Measurements from ENCODE around the gene UBE2Q2.

Gene UBE2Q2

GRCh38 chr15:75809986-75810750, 33.1 kb upstream of the UBE2Q2 start:
- DNase-seq (ENCODE audit: low read depth), result peak; percentile 38
- no peak overlapping the region for H3K4me3 ChIP-seq (ENCODE audit: low read depth, low read length)
- TF ChIP-seq, protein P1, sequence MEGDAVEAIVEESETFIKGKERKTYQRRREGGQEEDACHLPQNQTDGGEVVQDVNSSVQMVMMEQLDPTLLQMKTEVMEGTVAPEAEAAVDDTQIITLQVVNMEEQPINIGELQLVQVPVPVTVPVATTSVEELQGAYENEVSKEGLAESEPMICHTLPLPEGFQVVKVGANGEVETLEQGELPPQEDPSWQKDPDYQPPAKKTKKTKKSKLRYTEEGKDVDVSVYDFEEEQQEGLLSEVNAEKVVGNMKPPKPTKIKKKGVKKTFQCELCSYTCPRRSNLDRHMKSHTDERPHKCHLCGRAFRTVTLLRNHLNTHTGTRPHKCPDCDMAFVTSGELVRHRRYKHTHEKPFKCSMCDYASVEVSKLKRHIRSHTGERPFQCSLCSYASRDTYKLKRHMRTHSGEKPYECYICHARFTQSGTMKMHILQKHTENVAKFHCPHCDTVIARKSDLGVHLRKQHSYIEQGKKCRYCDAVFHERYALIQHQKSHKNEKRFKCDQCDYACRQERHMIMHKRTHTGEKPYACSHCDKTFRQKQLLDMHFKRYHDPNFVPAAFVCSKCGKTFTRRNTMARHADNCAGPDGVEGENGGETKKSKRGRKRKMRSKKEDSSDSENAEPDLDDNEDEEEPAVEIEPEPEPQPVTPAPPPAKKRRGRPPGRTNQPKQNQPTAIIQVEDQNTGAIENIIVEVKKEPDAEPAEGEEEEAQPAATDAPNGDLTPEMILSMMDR (IDR thresholded peaks at IDR 0.05; ENCODE audit: insufficient read depth, low read depth, low read length, missing control alignments), result peak; percentile 54

DNA sequence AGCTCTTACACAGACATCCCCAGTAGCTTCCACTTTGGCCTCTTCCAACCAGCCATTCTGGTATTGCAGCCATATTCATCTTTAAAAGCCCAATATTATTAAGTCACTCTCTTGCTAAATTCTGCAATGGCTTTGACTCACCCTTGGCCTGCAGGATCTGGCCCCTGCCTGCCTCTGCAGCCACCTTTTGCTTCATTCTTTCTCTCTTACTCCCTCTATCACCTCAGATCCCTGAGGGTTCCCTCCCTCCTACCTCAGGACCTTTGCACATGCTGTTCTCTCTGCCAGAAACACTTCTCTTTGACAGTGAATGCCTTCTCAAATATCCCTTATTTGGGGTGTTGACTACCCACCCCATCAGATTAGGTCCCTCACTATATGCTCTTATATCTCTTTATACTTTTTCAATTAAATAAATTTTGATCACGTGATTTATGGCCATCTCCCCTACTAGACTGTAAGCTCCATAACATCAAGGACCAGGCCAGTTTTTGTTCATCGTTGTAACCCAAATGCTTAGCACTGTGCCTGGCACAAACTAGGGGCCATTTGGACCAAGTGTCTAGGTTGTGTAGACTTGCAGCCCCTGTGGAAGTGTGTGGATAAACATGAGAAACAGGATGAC, 32.3 kb upstream of the UBE2Q2 start:
- DNase-seq (ENCODE audit: low read depth), result no peak
- H3K4me3 ChIP-seq (ENCODE audit: low read depth, low read length), result no peak overlapping the region
- TF ChIP-seq, protein P1 (IDR thresholded peaks at IDR 0.05; ENCODE audit: insufficient read depth, low read depth, low read length, missing control alignments), result no peak

DNA sequence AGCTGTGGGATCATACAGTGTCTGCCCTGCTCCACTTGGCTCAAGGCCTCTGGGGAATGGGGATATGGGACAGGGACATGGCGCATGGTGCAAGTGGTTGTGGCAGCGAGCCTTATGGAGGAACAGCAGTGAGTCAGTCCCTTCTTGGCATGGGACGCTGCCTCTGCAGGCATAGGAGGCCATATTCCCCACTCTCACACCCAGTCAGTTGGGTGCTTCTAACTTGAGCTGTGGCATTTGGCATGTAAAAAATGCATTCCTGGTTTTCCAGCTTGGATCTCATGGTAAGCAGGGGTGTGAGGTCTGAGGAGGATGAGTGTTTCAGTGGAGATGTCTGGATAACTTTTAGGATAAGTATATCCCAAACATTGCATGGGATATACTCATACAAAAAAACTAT, 31.6 kb upstream of the UBE2Q2 start:
- TF ChIP-seq, protein P1 (IDR thresholded peaks at IDR 0.05; ENCODE audit: insufficient read depth, low read depth, low read length, missing control alignments), result no peak
- H3K4me3 ChIP-seq (ENCODE audit: low read depth, low read length), result no peak overlapping the region
- DNase-seq (ENCODE audit: low read depth), result no peak

- no peak overlapping the region for H3K4me3 ChIP-seq (ENCODE audit: low read depth, low read length)
- DNase-seq (ENCODE audit: low read depth), result no peak
- TF ChIP-seq, protein P1 (IDR thresholded peaks at IDR 0.05; ENCODE audit: insufficient read depth, low read depth, low read length, missing control alignments), result no peak
These were observed 28.5 kb upstream of the UBE2Q2 start for GRCh38 chr15:75814794-75815193.

DNA sequence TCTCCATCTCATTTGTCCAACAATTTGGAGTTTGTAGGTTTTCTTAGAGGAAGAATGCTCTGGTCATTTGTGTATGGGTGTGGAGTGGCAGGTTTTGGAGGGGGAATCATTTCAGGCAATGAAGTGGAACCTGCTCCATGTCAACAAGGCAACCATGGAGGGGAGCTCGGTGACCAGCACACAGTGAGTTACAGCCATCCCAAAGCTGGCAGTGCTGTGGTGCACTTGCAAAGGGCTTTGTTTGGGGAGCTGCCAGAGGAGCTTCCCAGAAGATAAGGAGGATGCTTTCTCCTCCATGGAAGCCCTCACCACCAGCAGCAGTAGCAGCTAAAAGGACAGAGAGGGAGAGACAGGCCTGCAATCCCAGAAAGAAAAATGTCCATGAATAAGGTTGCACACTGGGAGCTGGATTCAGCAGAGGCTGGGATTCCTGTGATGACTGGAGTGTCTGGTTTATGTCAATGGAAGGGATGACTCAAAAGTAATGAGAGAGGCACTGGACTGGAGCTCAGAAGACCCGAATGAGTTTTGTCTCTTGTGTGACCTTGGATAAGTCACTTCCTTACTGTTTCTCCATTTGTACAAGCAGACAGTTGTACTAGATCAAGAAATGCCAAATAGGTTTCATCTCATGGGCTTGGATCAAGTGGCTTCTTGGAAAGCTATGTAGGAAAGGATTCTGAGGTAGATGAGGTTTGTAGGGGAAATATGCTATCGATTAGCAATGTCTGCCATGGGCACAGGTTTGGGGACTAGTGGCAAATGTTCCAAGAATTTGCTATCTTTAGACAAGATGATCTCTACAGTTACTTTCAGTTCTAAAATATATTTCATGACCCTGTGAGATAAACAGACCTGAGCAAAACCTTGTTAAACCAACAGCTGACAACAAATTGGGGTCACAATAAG, 27.2 kb upstream of the UBE2Q2 start:
- no peak for DNase-seq (ENCODE audit: low read depth)
- no peak overlapping the region for H3K4me3 ChIP-seq (ENCODE audit: low read depth, low read length)
- TF ChIP-seq, protein P1 (IDR thresholded peaks at IDR 0.05; ENCODE audit: insufficient read depth, low read depth, low read length, missing control alignments), result no peak

GRCh38 chr15:75817138-75817935, 25.9 kb upstream of the UBE2Q2 start:
- H3K4me3 ChIP-seq (ENCODE audit: low read depth, low read length), result peak overlapping the region; percentile 5; the same call in 1 of the 2 replicates
- DNase-seq (ENCODE audit: low read depth), result peak; percentile 37
- TF ChIP-seq, protein P1 (IDR thresholded peaks at IDR 0.05; ENCODE audit: insufficient read depth, low read depth, low read length, missing control alignments), result no peak

Measured in GM12865 (cell line).